Measurements from ENCODE around the gene ENC1. TPM values are rescaled to one million over a fixed set of nuclear protein-coding genes. Genes with fewer than 3 reads are reported as not detected.

ENC1 gene
- total RNA-seq, 2 experiments from 2014 or later: 2.2 to 3.4 TPM

DNA sequence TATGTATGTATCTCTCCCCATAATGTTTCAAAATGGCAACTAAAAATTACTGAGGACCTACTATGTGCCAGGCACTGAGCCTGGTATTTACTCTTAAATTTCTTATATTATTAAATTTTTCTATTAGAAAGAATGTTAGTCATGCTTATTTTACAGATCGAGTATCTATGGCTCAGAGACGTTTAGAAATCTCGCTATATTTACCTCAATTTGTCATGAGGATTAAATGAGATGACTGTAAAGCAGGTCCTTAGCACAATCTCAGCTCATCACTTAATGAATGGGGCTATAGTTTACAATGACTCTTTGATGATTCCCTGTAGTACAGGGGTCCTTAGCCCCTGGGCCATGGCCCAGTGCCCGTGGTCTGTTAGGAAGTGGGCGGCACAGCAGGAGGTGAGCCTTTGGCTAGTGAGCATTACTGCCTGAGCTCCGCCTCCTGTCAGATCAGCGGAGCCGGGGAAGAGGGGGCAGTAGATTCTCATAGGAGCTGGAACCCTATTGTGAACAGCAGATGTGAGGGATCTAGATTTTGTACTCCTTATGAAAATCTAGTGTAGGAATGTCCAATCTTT is 15.5 kb downstream of the ENC1 start:
- no peak overlapping the region for H3K27ac Mint-ChIP-seq
- no peaks in the 10 kb centered on the region for H3K4me1 Mint-ChIP-seq
- no peaks in the 10 kb centered on the region for H3K9me3 Mint-ChIP-seq
- peaks cover 9% of the 10 kb centered on the region for H3K27me3 Mint-ChIP-seq
- CTCF ChIA-PET: interaction anchor here (0.9 to 1.5 kb wide), 4 partner anchors 10 to 32 kb away, joined by 3 to 4 read pairs (median 4); partner anchors contain the start of gene ENC1
- no peak overlapping the region for H3K4me3 Mint-ChIP-seq
- POLR2A ChIA-PET: no interaction called here
- peaks cover 4% of the 10 kb centered on the region for H3K36me3 Mint-ChIP-seq (ENCODE audit: low read depth)
- no peak for DNase-seq

DNA sequence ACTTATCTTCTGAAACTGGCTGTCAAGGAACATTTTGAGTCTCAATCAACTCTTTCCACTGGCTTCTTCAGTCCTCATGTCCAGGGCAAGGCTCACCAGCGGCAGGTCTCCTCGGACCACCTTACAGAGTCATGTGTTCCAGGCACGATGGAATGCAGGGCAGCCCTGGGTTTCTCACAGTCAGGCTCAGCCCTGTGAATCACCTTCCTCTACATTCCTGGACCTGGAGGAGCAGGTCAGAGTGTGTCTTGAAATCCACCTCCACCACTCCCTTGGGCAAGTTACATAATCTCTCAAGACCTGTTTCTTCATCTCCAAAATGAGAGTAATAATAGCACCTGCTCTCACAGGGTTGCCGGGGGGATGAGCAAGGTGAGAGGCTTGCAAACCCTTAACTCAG is 16.0 kb downstream of the ENC1 start:
- H3K27me3 Mint-ChIP-seq: peaks cover 9% of the 10 kb centered on the region
- POLR2A ChIA-PET: no interaction called here
- peaks cover under 1% of the 10 kb centered on the region for H3K36me3 Mint-ChIP-seq (ENCODE audit: low read depth)

DNA sequence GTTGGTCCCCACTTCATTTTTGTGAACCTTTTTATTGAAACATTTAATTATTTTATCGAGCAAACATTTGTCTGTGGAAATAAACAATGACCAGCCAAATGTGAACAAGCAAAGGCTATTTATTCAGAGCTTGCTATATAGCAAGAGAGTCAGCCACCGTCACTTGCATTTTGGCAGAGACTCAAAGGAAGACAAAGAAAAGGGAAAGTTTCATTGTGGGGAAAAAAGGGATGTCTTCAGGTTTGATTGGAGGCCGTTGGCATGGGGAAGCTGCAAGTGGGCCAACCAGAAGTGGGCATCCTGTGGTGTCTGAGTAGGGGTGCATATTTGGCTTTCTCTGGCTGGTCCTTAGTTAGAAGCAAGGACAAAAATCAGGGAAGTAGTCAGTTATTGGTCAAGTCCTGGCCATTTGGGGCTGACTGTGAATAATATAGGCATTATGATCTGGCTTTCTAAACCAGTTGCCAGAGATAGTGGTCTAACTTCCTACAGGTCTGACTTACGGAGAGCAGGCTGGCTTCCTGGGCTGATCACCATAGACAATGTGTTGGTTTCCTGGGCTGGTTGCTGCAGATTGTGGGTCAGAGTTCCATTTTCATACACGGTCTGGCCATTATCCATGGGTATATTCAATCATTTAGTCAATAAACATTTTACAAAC is 16.6 kb downstream of the ENC1 start:
- Mint-ChIP-seq H3K4me1 (no peaks in the 10 kb centered on the region), H3K9me3 (no peaks in the 10 kb centered on the region), H3K36me3 (ENCODE audit: low read depth) (no peaks in the 10 kb centered on the region), H3K27me3 (peaks cover 11% of the 10 kb centered on the region), H3K4me3 (no peak overlapping the region), H3K27ac (no peak overlapping the region)
- CTCF ChIA-PET: interaction anchor here (1.1 kb wide), 1 partner anchor 16 kb away, joined by 3 read pairs; the partner anchor contains the start of gene ENC1
- POLR2A ChIA-PET: no interaction called here
- DNase-seq: no peak

More for the DNA sequence above, 16.0 kb downstream of the ENC1 start:
- no peak for DNase-seq
- no peaks in the 10 kb centered on the region for H3K9me3 Mint-ChIP-seq
- CTCF ChIA-PET: interaction anchor here (1.1 kb wide), 1 partner anchor 16 kb away, joined by 3 read pairs; the partner anchor contains the start of gene ENC1
- no peak overlapping the region for H3K4me3 Mint-ChIP-seq
- no peak overlapping the region for H3K27ac Mint-ChIP-seq
- no peaks in the 10 kb centered on the region for H3K4me1 Mint-ChIP-seq

DNA sequence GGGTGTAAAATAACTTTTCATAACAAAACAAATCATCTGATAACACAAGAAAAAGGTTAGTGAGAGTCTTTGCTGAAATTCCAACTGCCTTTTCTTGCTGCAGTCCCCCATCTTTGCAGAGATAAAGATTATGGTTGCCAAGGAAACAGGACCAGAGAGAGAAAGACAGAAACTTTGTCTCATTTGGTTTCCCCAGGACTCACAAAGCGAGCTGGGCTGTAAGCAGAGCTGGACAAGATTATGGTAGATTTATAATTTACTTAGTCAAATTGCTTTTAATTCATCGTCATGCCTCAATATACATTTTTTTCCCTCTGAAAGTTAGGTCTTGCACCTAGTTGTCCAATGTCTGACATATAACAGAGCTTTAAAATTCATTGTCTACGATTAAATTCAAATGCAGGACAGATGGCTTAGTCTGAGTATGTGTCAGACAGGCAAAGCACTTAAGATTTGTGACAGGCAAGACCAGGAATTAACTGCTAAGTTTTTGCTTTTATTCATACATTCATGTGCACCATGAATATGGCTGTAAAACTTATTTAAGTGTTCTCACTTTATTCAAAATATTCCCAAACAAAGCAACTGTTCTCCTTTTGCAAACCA is 17.4 kb downstream of the ENC1 start:
- no peak for DNase-seq
- Mint-ChIP-seq H3K27me3 (peaks cover 11% of the 10 kb centered on the region), H3K36me3 (ENCODE audit: low read depth) (no peaks in the 10 kb centered on the region), H3K4me1 (no peaks in the 10 kb centered on the region), H3K9me3 (no peaks in the 10 kb centered on the region), H3K27ac (no peak overlapping the region), H3K4me3 (no peak overlapping the region)
- ChIA-PET CTCF (interaction anchor here (1.1 kb wide), 1 partner anchor 17 kb away, joined by 3 read pairs; the partner anchor contains the start of gene ENC1), POLR2A (no interaction called here)

DNA sequence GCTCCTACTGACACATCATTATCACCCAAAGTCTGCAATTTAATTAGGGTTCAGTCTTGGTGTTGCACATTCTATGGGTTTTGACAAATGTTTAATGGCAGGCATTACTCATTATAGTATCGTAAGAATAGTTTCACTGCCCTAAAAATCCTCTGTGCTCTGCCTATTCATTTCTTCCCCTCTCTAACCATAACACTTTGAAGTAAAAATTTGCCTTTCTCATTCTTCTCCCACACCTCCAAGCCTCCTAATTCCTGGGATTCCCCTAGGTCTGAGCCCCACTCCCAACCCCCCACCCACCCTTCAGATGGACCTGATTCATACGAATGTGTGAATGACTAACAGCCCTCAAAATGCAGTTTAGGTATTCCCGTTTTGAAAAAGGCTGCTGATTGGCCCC is 18.4 kb downstream of the ENC1 start:
- Mint-ChIP-seq H3K27ac (no peak overlapping the region), H3K9me3 (no peaks in the 10 kb centered on the region), H3K4me1 (no peaks in the 10 kb centered on the region), H3K4me3 (no peak overlapping the region), H3K36me3 (ENCODE audit: low read depth) (no peaks in the 10 kb centered on the region), H3K27me3 (peaks cover 10% of the 10 kb centered on the region)
- ChIA-PET POLR2A (no interaction called here), CTCF (interaction anchor here (0.5 to 0.6 kb wide), 2 partner anchors 150 to 760 kb away, joined by 3 to 4 read pairs; no protein-coding TSS in a partner anchor)
- no peak for DNase-seq

DNA sequence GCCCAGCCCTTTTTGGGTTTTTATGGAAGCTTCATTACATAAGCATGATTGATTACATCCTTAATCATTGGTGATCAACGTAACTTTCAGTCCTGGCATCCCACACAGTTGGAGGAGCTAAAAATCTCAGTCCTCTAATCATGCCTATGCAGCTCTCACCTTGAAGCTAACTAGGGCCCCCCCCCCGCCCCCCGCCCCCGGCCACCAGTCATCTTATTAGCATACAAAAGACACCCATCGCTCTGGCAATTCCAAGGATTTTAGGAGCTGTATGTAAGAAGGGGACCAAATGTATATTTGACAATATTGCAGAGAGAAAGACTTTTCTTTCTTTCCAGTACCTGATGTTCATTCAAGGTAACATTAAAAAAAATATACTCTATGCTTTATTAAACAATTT is 19.0 kb downstream of the ENC1 start:
- H3K4me3 Mint-ChIP-seq: no peak overlapping the region
- no peak for DNase-seq
- no peak overlapping the region for H3K27ac Mint-ChIP-seq
- CTCF ChIA-PET: interaction anchor here (0.5 to 0.9 kb wide), 2 partner anchors 12 to 759 kb away, joined by 3 read pairs; no protein-coding TSS in a partner anchor
- H3K36me3 Mint-ChIP-seq (ENCODE audit: low read depth): no peaks in the 10 kb centered on the region
- POLR2A ChIA-PET: no interaction called here
- no peaks in the 10 kb centered on the region for H3K4me1 Mint-ChIP-seq
- H3K27me3 Mint-ChIP-seq: peaks cover 10% of the 10 kb centered on the region
- H3K9me3 Mint-ChIP-seq: no peaks in the 10 kb centered on the region

DNA sequence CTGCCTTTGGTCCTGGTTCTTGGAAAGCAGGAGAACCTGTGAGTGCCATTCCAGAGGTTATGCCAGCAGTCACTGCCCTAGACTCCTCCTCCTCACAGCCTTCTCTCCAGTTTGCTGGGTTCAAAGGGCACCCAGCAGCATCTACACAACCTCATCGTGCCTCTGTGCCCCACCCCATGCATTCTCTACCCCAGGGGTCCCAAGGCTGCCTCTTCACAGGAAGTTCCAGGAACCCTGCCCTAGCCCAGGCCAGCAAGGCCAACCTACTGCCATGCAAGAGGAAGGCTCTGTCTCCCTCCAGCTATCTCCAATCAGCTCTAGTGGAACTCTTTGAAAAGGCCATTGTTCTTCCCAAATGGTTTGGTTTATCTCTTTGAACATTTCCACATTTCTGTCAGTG is 21.2 kb downstream of the ENC1 start:
- Mint-ChIP-seq H3K27ac (no peak overlapping the region), H3K9me3 (no peaks in the 10 kb centered on the region), H3K4me3 (no peak overlapping the region), H3K27me3 (peaks cover 10% of the 10 kb centered on the region), H3K36me3 (ENCODE audit: low read depth) (no peaks in the 10 kb centered on the region), H3K4me1 (no peaks in the 10 kb centered on the region)
- ChIA-PET CTCF (no interaction called here), POLR2A (no interaction called here)
- no peak for DNase-seq

DNA sequence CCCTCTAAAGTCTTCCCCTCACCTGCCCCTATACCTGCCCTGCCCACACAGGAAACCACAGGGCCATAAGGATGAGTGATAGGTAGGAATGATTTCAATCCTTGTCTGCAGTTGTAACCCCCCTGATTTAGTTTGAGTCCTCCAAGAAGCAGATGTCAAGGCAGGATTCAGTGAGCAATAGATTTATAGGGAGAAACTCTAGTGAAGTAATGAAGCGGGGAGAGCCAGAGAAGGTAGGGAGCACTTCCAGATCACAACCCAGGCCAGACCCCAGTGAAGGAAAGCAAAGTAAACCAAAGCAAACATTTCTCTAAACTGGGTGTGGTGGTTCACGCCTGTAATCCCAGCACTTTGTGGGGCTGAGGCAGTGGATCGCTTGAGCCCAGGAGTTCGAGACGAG is 22.4 kb downstream of the ENC1 start:
- no peaks in the 10 kb centered on the region for H3K9me3 Mint-ChIP-seq
- no peak for DNase-seq
- peaks cover 8% of the 10 kb centered on the region for H3K27me3 Mint-ChIP-seq
- ChIA-PET CTCF (interaction anchor here (0.6 kb wide), 3 partner anchors 13 to 751 kb away, joined by 4 to 6 read pairs (median 5); no protein-coding TSS in a partner anchor), POLR2A (no interaction called here)
- no peaks in the 10 kb centered on the region for H3K4me1 Mint-ChIP-seq
- no peak overlapping the region for H3K27ac Mint-ChIP-seq
- no peak overlapping the region for H3K4me3 Mint-ChIP-seq
- no peaks in the 10 kb centered on the region for H3K36me3 Mint-ChIP-seq (ENCODE audit: low read depth)

DNA sequence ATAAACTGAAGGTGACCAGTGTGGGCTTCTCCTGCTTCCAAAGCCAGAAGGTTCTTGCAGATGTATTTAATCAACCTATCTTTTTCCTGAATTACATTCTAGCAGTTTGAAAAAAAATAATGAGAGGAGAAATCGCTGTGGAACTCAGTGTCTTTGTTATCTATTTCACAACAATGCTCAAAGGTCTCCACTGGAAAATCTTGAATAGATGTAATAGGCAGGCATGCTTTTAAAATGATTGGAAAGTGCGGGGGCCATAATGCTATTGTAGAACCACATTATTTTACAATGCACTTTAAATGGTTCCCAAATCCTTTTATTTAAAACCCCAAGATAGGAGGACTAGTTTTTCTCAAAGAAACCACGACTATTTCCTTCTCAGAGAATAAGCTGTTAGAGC is 23.3 kb downstream of the ENC1 start:
- DNase-seq: no peak
- POLR2A ChIA-PET: no interaction called here
- Mint-ChIP-seq H3K9me3 (no peaks in the 10 kb centered on the region), H3K27me3 (peaks cover 8% of the 10 kb centered on the region), H3K4me1 (no peaks in the 10 kb centered on the region), H3K4me3 (no peak overlapping the region), H3K27ac (no peak overlapping the region), H3K36me3 (ENCODE audit: low read depth) (no peaks in the 10 kb centered on the region)
- CTCF ChIA-PET: interaction anchor here (1.3 kb wide), 1 partner anchor 46 kb away, joined by 3 read pairs; no protein-coding TSS in a partner anchor

DNA sequence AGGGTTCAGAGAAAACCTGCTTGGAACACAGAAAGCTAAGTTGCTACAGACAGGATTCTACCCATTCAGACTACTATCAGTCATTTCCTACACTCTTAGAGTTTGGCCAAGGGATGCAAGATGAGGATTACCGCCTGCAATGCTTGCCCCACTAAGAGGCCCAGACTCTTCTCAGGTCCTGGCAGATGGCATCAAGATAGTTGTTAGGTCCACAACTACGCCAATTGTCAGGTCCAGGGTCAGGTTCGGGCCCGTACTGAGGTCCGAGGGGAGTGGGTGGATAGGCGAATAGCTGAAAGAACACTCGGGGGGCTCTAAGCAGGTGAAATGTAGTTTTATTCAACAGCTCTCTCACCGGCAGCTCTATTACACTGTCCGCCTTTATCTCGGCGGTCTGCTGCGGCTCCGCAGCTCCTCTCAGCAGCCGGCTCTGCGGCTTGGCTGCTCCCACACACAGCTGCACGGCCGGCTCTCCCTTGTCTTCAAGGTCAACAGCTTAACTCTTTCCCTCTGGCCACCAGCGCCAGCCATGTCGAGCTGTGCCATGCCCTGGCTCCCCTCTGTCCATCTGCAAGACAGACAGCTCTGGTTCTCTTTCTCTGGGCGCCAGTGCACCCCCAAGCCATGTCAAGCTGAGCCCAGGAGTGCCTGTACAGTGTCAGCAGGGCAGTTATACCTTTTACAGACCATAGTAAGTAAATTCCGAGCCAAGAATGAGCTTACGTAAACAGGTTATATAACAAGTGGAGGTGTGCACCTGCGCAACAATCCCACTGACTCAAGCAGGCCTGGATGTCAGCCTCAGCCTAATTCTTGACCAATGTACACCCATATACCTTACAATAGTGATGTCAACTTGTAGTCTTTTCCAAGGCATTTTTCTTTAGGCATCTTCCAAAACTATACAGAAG is 24.0 kb downstream of the ENC1 start:
- Mint-ChIP-seq H3K4me3 (no peak overlapping the region), H3K36me3 (ENCODE audit: low read depth) (no peaks in the 10 kb centered on the region), H3K4me1 (no peaks in the 10 kb centered on the region), H3K9me3 (no peaks in the 10 kb centered on the region), H3K27me3 (peaks cover 5% of the 10 kb centered on the region), H3K27ac (no peak overlapping the region)
- POLR2A ChIA-PET: no interaction called here
- CTCF ChIA-PET: interaction anchor here (1.3 kb wide), 1 partner anchor 46 kb away, joined by 3 read pairs; no protein-coding TSS in a partner anchor
- no peak for DNase-seq

DNA sequence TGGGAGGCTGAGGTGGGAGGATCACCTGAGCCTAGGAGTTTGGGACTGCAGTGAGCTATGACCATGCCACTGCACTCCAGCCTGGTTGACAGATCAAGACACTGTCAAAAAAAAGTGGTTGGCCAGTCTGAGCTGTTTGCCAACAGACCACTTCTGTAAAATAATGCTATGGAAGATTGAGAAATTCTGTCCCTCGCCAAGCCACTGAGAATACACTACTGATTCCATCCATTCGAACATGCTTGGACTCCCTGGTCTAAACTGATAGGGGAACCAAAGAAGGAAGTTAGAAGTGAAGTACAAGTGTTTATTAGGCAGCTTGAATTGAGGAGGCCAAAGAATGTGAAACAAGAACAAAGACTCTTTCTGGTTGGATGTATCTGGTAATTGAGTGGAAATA is 27.2 kb downstream of the ENC1 start:
- H3K9me3 Mint-ChIP-seq: no peaks in the 10 kb centered on the region
- no peaks in the 10 kb centered on the region for H3K36me3 Mint-ChIP-seq (ENCODE audit: low read depth)
- ChIA-PET POLR2A (no interaction called here), CTCF (interaction anchor here (1.2 kb wide), 1 partner anchor 12 kb away, joined by 4 read pairs; no protein-coding TSS in a partner anchor)
- peaks cover 2% of the 10 kb centered on the region for H3K27me3 Mint-ChIP-seq
- DNase-seq: no peak
- no peak overlapping the region for H3K4me3 Mint-ChIP-seq
- no peaks in the 10 kb centered on the region for H3K4me1 Mint-ChIP-seq
- H3K27ac Mint-ChIP-seq: no peak overlapping the region

DNA sequence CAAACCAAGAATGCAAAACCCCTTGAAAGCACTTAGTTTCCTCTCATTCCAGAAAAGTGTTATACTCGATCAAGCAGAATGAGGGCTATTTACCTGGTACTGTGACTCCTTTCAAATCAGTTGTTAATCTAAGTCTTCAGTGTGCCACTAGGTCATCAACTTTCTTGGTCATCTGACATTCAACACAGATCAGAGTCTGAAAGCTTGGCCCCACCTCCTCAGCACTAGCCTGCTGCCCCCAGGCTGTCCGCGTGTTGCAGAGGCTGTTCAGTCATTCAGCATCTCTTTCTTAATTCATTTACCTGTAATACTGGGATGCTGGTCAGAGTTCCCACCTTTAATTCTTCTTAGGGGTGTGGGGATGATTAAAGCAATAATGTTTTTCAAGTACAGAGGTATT is 28.5 kb downstream of the ENC1 start:
- Mint-ChIP-seq H3K36me3 (ENCODE audit: low read depth) (no peaks in the 10 kb centered on the region), H3K4me3 (no peak overlapping the region), H3K27ac (no peak overlapping the region), H3K27me3 (peaks cover 2% of the 10 kb centered on the region), H3K9me3 (no peaks in the 10 kb centered on the region), H3K4me1 (no peaks in the 10 kb centered on the region)
- ChIA-PET POLR2A (no interaction called here), CTCF (no interaction called here)
- DNase-seq: no peak

Measured in activated CD4-positive, alpha-beta T cell treated with anti-CD3 and anti-CD28 coated beads, Interleukin-2, amount 10 ng/mL, durations not matched to agents 7 days and 5 days (primary cell).